ENCODE measurements around the gene PAEP.

The PAEP gene

DNA sequence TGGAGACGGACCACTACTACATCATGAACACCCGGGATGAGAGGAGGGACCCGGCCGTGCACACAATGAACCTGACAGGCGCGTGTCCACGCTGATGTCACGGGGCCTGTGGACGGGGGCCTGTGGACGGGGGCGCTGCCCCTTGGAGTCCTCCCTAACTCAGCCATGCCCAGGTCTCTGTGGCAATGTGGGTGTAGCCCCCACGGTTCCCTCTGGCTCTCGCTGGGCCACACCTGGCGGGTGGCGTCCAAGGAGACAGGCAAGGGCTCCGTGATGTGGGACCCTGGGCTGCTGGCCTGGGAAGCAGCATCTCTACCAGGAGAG, 22.1 kb downstream of the PAEP start:
- DNase-seq: no peak
- Histone ChIP-seq H3K36me3 (no peaks in the 10 kb centered on the region), H3K9me3 (ENCODE audit: severe bottlenecking) (no peaks in the 10 kb centered on the region), H3K27me3 (ENCODE audit: insufficient read depth, low read depth, severe bottlenecking) (no peaks in the 10 kb centered on the region), H3K4me3 (ENCODE audit: low read depth, low read length) (no peak overlapping the region), H3K27ac (no peak overlapping the region)
- TF ChIP-seq, protein P1, sequence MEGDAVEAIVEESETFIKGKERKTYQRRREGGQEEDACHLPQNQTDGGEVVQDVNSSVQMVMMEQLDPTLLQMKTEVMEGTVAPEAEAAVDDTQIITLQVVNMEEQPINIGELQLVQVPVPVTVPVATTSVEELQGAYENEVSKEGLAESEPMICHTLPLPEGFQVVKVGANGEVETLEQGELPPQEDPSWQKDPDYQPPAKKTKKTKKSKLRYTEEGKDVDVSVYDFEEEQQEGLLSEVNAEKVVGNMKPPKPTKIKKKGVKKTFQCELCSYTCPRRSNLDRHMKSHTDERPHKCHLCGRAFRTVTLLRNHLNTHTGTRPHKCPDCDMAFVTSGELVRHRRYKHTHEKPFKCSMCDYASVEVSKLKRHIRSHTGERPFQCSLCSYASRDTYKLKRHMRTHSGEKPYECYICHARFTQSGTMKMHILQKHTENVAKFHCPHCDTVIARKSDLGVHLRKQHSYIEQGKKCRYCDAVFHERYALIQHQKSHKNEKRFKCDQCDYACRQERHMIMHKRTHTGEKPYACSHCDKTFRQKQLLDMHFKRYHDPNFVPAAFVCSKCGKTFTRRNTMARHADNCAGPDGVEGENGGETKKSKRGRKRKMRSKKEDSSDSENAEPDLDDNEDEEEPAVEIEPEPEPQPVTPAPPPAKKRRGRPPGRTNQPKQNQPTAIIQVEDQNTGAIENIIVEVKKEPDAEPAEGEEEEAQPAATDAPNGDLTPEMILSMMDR (IDR thresholded peaks at IDR 0.05; ENCODE audit: low read depth, low read length): no peak

DNA sequence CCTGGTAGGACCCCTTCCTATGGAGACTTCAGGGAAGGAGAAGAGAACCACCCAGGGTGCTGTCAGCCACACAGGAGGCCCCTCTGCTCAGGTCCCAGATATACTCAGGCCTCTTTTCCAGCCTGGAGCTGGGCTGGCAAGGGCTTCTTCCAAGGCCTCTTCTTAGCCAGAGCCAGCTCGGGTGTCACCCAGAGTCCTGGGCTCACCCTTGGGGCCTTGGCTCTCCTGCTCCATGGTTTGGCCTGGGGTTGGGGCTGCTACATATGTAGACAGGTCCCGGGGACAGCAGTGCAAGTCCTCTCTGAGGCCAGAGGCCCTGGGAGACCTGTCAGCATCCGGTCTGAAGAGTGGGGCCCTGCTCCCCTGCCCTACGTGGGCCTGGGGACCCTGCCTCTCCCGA, 22.8 kb downstream of the PAEP start:
- Histone ChIP-seq H3K36me3 (no peaks in the 10 kb centered on the region), H3K27me3 (ENCODE audit: insufficient read depth, low read depth, severe bottlenecking) (no peaks in the 10 kb centered on the region), H3K9me3 (ENCODE audit: severe bottlenecking) (no peaks in the 10 kb centered on the region), H3K27ac (no peak overlapping the region), H3K4me3 (ENCODE audit: low read depth, low read length) (no peak overlapping the region)
- TF ChIP-seq, protein P1 (IDR thresholded peaks at IDR 0.05; ENCODE audit: low read depth, low read length): no peak
- no peak for DNase-seq

DNA sequence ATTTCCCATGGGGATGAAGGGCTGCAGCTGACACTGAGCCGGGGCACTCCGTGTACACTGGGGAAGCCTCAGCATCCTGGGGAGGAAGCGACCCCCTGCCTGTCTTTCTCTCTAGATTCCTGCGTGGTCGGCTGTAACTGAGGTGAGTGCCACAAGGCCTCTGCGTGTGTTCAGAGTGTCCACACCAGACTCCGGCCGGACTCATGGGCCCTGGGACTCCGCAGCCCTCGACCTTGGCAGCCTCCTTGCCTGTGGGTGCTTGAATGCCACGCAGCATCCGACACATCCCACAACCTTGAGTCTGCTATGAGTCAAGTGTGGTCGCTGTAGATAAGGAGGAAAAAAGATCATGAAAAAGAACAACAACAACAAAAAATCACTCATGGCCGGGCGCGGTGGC, 23.4 kb downstream of the PAEP start:
- H3K9me3 ChIP-seq (ENCODE audit: severe bottlenecking): no peaks in the 10 kb centered on the region
- no peak overlapping the region for H3K27ac ChIP-seq
- TF ChIP-seq, protein P1 (IDR thresholded peaks at IDR 0.05; ENCODE audit: low read depth, low read length): no peak
- H3K4me3 ChIP-seq (ENCODE audit: low read depth, low read length): no peak overlapping the region
- H3K27me3 ChIP-seq (ENCODE audit: insufficient read depth, low read depth, severe bottlenecking): no peaks in the 10 kb centered on the region
- DNase-seq: no peak
- no peaks in the 10 kb centered on the region for H3K36me3 ChIP-seq

DNA sequence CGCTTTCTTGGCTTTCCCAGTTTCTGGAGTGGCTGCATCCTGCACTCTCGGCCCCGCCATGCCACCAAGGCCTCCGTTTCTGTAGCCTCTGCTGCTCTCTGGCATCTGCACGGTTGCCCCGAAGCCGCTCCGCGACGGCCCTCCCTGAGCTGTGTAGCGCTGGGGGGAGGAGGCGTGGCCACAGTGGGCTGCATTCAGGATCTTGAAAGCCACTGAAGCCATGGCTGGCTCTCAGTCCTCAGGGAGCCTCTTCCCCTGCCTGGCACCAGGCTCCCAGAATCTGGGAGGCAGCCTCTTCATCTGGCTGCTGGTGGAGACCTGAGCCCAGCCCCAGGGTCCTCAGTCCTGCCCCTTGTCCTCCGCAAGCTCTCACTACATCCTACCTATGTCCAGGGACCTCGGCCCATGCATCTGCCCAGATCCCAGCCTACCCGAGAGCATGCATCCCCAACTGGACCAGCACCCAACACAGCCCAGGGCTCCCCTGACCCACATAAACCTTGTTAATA, 25.1 kb downstream of the PAEP start:
- H3K9me3 ChIP-seq (ENCODE audit: severe bottlenecking): no peaks in the 10 kb centered on the region
- no peak overlapping the region for H3K27ac ChIP-seq
- TF ChIP-seq, protein P1 (IDR thresholded peaks at IDR 0.05; ENCODE audit: low read depth, low read length): no peak
- H3K4me3 ChIP-seq (ENCODE audit: low read depth, low read length): no peak overlapping the region
- H3K27me3 ChIP-seq (ENCODE audit: insufficient read depth, low read depth, severe bottlenecking): no peaks in the 10 kb centered on the region
- no peak for DNase-seq
- no peaks in the 10 kb centered on the region for H3K36me3 ChIP-seq

DNA sequence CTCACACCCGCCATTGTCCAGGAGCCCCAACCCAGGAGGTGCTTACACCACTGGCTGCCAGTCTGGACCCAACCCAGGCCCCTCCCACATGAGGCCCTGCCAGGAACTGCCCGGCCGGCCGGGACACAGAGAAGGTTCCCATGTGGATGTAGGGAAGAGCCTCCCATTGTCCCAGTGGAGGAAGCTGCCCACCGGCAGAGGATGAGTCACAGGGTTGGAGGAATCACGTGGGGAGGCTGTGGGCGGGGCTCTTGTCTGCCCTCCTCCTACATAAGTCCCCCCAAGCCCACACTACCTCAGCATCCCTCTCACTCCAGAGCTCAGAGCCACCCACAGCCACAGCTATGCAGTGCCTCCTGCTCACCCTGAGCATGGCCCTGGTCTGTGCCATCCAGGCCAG, 26.1 kb downstream of the PAEP start:
- no peaks in the 10 kb centered on the region for H3K36me3 ChIP-seq
- no peak overlapping the region for H3K27ac ChIP-seq
- DNase-seq: no peak
- no peak overlapping the region for H3K4me3 ChIP-seq (ENCODE audit: low read depth, low read length)
- H3K9me3 ChIP-seq (ENCODE audit: severe bottlenecking): no peaks in the 10 kb centered on the region
- TF ChIP-seq, protein P1 (IDR thresholded peaks at IDR 0.05; ENCODE audit: low read depth, low read length): no peak
- H3K27me3 ChIP-seq (ENCODE audit: insufficient read depth, low read depth, severe bottlenecking): no peaks in the 10 kb centered on the region

DNA sequence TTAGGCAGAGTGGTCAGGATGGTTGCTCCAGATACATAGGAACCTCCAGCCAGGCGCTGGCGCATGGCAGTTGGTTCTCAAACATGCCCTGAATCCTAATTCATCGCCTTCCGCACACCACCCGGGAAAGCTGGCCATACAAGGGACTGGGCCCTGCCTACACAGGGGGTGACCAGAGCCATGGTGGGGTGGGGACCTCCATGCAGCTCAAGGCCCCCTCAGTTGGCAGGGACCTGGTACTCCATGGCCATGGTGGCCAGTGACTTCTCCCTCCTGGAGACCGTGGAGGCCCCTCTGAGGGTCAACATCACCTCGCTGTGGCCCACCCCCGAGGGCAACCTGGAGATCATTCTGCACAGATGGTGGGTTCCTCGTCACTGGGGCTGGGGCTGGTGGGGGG, 26.8 kb downstream of the PAEP start:
- H3K27me3 ChIP-seq (ENCODE audit: insufficient read depth, low read depth, severe bottlenecking): no peaks in the 10 kb centered on the region
- no peak overlapping the region for H3K4me3 ChIP-seq (ENCODE audit: low read depth, low read length)
- TF ChIP-seq, protein P1 (IDR thresholded peaks at IDR 0.05; ENCODE audit: low read depth, low read length): no peak
- H3K9me3 ChIP-seq (ENCODE audit: severe bottlenecking): no peaks in the 10 kb centered on the region
- H3K36me3 ChIP-seq: no peaks in the 10 kb centered on the region
- no peak overlapping the region for H3K27ac ChIP-seq
- no peak for DNase-seq
